ENCODE data around the gene RIPOR3.
A peak's percentile ranks its signal among the peaks of the same experiment; 100 is the strongest.
"Not testable (repeated sequence)": the region's sequence is repeated elsewhere in the genome, so short reads cannot be mapped to it uniquely, and the experiment has no call there.

Gene RIPOR3

DNA sequence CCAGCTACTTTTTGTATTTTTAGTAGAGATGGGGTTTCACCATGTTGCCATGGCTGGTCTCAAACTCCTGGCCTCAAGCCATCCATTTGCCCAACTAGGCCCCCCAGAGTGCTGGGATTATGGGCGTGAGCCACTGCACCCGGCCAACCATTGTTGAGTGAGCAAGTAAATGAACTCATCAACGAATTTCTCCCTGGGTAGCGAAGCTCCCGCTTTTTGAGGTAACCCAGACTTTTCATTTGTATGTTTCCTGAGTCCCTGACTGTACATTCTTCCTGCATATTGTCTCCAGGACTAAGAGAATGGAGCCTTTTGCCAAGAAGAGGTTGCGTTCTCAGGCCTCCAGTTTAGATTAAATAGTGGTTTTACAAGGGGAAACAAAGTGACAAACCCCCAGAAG lies 36.4 kb downstream of the RIPOR3 start:
- no peak for DNase-seq

DNA sequence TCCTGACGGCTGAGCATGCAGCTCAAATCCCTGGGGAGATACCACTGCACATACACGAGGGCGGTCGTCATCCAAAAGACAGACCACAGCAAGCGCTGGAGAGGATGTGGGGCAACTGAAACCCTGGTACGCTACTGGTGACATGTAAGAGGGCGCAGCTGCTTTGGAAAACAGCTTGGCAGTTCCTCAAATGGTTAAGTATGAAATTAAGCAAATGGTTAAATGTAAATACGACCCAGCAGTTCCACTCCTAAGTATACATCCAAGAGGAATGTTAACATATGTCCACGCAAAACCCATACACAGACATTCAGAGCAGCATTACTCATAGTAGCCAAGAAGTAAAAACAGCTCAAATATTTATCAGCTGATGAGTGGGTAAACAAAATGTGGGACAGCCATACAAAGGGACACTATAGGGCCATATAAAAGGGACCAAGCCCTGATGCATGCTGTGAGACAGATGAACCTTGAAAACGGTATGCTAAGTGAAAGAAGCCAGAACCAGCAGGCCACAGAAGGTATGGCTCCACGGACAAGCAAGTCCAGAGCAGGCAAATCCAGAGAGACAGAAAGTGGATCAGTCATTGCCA lies 38.5 kb downstream of the RIPOR3 start:
- peak in 1 of 3 experiments; percentile 24 for DNase-seq

DNA sequence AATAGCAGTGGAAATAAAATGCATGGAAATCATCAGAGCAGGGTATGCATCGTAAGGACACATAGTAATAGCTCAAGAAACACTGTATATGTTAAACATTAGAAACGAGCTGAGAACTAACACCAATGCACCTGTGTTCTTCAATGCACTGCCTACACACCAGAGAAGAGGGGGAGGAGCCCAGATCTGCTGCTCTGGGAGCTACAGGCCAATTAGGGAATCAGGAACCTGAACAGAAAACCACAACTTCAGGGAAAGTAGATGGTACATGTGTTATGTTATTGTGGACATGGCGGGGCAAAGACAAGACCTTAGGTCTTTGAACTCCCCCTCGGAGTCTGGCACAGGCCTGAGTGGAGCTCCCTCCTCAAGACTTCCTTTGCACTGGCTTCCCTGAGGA lies 39.7 kb downstream of the RIPOR3 start:
- no peak for DNase-seq

DNA sequence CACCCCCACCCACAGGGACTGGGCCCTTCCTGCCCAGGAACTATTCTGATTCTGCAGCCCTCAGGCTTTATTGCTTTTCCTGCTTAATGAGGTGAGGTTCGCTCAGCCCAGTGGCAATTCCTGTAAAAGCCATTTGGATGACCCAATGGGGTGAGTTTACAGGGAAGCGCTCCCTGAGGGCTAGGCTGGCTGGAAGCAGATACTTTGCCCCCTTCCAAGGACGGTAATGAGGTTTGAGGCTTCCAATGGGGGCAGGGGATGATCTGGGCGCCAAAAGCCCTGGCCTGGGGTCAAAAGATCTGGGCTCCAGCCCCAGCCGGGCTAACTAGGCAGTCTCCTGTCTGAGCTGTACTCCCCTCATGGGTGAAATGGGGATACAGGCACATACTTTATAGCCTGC lies 41.8 kb downstream of the RIPOR3 start:
- no peak for DNase-seq

DNA sequence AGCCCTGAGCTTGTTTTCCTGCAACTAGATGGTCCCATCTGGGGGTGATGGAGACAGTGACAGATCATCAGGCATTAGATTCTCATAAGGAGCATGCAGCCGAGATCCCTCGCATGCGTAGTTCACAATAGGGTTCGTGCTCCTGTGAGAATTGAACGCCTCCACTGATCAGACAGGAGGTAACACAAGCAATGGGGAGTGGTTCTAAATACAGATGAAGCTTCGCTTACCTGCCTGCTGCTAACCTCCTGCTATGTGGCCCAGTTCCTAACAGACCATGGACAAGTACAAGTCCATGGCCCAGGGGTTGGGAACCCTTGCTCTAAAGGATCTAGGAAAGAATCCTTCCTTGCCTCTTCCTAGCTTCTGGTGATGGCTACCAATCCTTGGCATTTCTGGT lies 42.7 kb downstream of the RIPOR3 start:
- DNase-seq = no peak

DNA sequence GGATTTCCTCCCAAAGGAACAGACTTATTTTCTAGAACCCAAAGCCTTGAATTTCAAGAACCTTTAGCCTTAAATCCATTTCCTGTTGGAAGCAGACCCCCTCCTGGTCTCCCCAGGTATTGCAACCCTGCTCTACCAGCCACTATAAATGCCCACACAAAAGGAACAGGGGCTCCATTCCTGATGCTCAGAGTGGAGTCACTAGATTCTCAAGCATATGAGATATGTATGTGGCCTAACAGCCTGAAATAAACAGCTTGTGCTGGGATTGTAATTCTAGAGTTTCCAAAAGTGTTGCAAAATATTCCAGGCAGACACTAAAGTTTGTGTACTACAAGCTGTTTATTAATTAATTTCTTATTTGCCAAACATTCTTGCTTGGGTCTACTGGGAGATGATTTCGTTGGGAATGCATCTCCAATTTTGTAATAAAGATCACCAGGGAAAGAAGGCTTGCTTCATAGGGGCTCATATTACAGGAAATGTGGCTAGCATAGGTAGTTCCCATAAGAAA lies 44.8 kb downstream of the RIPOR3 start:
- DNase-seq = no peak

DNA sequence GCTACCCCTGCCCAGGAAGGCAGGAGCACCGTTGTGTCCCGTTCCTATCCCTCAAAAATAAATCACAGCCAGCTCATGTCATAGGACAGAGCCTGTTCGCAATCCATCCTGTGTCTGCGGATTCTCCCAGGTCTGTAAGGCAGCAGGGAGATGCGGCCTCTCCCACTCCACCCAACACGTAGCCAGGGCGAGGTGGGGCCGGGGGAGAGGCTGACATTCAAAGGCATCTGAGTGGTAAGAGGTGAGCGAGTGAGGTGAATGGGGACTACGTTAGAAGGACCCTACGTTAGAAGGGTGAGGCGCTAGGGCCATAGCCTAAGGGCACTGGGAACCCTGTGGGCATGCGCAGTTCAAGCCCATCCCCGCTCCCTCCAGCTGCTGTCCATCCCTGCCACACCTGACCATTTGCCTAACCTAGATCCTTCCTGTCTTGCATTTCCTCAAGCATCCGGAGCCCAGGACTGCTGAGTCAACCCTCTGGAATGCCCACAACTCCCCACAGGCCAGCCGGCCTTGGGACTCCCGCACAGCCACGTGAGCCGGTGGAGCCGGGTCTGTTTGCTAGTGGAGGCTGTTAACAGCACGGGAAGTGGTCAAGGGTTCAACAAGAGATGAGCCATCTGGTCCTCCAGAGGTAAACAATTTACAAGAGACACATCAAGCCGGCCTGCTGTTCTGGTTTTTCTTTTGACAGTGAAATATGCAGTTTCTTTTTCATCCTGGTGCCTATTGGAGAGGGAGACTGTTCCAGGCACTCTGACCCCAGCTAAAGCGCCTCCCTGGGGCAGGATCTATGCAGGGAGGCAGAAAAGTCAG lies 45.9 kb downstream of the RIPOR3 start:
- DNase-seq = peak in 1 of 3 experiments; percentile 32

DNA sequence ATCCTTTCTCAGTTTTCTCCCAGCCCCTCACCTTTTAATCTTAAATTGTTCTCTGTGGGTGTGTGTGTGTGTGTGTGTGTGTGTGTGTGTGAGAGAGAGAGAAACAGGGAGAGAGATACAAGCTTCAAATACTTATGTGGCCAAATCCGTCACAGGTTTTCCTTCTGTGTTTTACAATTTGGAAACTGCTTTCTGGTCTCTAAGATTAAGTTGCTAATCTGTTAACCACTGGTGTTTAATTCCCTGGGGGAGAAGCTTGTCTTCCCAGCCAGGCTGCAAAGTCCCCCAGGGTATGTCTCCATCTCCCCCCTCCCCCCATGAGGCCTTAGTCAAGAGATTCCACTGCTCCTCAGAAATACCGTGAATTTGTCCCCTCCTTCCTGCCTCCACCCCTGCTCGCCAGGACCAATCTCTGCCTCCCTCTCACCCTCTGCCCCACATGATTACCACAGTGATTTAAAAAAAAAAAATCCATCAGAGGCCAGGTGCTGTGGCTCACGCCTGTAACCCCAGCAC lies 49.0 kb downstream of the RIPOR3 start:
- DNase-seq = no peak

DNA sequence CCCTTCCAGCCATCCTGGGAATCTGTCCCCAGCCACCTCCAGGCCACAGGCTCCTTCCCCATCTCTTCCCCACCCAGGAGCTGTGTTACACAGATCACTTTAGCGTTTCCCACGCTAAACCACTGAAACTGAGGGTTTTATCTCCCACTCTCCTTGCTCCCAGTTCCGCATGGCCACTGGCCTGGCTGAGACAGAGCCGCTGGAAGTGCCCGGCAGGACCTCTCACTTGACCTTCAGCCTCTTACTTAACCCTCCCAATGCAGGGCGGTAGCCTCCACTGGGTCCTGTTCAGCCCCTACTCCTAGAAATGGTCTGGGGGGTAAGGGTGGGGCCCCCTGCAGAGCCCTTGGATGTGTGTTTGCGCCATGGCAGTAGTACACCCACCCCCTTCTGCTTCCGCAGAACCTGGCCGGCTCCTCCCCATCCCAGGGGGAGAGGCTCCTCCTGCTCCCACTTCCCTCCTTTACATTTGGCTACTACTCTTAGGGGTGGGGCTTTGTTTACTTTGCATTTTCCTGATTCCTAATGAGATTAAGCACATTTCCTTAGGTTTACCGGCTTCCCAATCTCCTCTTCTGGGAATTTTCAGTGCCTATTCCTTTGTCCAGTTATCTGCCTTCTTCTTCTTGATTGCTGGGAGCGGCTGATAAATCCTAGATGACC lies 49.6 kb downstream of the RIPOR3 start:
- not testable (repeated sequence) for DNase-seq

DNA sequence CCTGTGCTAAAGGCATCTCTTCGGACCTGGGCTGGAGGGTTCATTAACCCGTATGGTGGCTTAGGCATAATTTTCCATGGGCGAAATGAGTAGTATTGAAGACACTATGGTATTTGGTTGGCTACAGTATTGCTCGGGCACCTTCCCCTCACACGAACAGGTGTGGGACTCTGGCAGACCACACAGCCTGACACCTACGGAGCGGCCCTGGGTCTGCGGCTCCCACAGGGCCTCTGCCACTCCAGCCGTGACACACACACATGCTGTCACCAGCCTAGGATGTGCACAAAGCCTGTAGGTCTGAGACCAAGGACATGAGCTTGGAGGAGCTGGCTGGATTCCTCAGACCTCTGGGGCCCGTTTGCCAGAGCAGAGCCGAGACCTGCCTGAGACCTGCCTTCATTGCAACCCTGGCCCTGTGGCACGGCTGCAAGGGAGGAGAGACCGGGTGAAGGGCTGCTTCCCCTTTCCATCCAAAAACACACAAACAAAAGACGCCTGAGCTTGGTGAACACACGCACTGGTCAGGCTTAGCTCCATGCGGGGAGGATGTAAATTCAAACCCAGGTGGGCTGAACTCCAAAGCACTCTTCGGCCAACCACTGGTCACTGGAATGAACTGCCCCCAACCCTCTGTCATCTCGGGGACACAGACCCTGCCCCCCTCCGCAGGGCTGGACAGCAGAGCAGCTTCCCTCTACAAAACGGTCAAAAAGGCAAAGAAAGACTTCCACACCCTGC lies 51.2 kb downstream of the RIPOR3 start:
- not testable (repeated sequence) for DNase-seq

DNA sequence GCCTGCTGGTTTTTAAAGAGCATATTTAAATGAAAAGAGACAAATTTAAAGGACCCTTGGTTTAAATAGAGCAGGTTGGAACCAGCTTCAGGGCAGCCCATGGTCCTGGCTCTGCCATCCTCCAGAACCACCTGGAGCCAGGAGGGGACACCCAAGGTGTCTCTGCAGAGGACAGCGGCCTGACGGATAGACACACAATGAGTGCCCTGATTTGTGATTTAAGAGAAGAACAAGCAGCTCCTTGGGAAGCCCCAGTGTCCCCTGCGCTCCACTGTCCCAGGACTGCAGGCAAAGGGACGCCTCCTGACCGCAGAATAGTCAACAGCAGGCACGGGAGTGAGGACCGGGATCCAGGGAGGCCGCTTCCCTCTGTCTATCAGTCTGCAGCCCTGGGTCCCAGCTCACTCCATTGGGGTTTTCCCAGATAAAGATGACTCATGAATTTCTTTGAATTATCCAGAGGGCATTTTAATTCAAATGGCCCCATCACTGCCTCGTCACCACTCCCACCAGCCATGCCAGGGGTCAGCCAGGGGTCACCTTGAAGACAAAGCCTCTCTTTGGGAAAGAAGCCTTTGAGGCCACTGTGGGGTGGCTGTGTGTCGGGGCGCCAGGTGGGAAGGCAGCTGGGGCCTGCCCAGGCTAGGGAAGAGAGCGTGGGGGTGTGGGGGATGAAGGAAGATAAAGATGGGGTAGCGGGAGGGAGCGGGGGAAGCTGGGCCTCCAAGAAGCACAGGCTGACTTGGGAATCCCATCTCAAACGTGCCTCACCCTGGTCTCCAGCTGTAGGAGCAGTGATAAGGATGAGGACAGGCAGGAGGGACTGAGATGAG lies 53.1 kb downstream of the RIPOR3 start:
- DNase-seq = not testable (repeated sequence)

DNA sequence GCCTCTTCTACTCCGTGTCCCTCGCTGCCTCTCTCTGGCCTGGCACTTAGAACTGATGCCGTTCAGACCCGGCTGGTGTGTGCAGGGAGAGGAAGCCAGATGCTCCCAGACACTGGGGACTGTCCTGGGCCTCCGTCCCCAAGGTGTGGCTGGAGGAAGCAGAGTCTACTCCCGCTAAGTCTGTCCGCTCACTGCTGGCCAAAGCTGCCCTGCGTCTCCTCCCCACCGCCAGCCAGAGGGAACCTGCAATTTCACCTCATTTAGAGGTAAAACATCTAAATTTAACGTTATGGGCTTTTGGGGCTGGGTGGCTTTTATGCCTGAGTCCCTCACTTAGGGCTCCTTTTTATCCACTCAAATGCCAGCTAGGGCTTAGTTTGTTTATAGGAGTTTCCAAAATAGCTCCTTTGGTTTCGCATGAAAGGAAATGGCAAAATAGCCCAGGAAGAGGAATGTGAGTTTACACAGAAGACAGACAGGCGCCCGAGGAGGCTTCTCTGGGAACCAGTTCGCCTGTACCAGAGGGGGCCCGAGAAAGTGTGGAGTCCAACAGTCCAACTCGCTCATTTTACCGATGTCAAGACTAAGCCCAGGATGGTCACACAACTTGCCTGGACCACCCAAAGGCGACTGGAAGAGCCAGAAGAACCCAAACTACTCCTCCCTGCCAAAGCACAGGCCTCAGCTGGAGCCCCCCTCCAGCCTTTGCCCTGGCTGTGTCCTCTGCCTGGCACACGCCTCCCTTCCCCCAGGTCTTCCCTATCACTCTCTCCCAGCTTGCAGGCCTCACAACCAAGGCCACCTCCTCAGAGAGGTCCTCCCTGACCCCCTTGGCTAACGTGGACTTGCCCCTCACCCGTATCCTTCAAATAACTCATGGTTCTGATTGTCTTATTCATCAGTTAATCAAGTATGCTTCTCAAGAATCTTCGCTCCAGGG lies 54.5 kb downstream of the RIPOR3 start:
- no peak for DNase-seq

DNA sequence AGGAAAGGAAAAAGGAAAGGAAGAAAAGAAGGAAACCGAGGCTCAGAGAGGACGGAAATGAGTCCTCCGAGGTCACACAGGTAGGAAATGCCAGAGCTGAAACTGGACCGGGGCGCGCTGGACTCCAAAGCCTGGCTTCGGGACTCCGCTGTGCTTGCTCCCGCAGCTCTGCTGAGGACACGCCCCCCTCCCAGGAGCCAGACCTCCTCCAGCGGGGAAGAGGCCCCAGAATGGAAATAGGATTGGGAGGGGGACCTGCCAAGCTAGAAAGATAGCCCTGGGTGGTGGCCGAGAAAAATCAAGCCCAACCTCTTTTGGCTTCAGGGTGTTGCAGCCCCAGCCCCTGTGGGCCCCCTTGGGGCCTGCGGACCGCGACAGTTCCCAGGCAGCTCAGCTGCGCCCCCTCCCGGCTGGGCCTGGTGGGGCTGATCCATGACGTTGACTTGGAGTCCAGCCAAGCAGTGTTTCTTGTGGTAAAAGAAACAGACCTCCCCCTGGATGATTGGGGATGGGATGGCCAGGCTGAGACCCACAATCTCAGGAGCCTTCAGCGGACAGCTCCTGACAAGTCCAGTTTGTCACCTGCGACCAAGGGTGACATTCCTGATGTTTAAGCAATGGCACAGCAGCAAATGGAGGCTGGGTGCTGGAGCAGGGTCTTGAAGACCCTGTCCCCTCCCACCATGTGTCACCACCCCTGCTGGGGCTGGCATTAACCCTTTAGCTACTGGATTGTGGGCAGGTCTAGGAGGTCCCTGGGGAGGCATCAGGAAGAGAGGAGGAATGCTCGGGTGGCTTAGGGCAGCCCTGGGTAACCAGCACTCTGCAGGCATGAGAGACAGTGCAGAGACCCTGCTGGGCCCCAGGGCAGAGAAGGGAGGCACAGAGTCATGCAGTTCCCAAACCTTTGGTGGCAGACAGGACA lies 55.4 kb downstream of the RIPOR3 start:
- peak; percentile 40 to 68 (median 44) for DNase-seq

DNA sequence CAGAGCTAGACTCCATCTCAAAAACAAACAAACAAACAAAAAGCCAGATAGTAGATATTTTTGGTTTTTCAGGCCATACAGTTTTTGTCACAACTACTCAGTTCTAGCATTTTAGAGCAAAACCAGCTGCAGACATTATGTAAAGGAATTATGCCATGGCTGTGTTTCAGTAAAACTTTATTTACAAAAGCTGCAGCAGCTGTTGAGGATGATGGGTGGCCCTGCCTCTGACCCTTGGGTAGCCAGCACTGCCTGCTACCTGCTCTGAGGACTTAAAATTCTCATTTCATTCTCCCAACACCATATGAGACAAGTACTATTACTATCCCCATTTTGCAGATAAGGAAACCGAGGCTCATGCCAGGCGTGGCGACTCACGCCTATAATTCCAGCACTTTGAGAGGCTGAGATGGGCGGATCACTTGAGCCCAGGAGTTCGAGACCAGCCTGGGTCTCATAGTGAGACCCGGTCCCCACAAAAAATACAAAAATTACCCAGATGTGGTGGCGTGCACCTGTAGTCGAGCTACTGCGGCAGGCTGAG lies 56.3 kb downstream of the RIPOR3 start:
- no peak for DNase-seq

DNA sequence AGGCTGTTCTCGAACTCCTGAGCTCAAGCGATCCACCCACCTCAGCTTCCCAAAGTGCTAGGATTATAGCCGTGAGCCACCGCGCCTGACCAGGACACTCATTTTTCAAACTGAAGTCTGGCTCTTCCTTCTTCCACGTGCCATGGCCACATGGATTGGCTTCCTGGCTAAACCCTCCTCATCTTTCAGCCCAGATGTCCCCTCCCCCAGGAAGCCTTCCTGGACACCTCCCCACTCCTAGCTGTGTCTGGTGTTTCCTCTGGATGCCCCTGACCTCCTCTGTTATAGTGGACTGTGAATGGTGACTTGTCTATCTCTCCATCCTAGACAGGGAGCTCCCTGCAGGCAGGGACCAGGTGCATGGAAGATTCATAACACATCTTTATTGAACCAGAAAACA lies 57.2 kb downstream of the RIPOR3 start:
- DNase-seq = no peak

DNA sequence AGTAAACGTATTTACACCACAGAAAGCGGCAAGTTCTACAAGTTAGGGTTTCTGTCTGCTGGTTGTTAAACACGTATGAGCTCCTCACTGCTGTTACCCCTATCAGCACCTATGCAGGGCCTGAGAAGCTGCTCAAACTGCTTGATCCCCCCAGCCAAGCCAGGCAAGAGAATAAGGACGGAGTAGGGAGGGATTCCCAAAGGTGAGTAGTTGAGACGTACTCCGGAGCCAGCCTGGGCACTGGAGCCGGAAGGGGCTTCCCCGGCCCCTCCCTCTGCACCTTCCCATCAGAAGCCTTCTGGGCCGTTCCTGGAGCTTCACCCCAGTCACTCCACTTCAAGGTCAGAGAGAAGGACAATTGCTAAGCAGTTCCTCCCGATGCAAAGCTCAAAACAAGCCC lies 58.0 kb downstream of the RIPOR3 start:
- DNase-seq = no peak

DNA sequence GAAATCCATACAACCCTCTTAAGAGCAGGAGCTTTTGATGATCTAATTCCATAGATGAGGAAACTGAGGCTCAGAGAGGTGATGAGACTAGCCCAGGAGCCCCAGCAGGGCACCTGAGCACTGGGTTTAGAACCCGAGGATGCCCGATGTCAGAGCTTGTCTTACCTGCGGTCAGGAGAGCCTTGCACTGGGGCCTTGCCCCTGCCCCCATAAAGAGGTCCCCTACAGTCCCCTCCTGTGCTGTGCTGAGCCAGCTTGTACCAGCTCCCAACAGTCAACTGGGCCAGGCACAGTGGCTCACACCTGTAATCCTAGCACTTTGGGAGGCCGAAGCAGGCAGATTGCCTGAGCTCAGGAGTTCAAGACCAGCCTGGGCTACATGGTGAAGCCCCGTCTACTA lies 58.6 kb downstream of the RIPOR3 start:
- DNase-seq = no peak

DNA sequence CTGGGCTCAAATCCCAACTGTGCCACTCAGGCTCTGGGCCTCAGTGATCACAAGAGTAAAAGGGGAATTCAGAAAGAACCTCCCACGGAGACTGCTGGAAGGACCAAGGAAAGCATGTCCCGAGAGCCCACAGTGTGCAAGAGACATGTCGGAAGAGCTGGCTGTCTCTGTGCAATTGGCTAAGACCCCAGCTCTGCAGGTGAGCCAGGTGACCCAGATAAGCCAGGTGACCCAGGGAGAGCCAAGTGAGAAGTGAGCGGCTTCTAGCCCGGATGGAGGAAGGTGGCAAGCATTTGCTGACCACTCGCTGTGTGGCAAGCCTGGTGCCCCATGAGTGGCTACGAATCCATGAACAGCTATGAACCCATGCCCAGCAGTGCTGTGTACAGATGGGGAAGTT lies 59.1 kb downstream of the RIPOR3 start:
- no peak for DNase-seq

DNA sequence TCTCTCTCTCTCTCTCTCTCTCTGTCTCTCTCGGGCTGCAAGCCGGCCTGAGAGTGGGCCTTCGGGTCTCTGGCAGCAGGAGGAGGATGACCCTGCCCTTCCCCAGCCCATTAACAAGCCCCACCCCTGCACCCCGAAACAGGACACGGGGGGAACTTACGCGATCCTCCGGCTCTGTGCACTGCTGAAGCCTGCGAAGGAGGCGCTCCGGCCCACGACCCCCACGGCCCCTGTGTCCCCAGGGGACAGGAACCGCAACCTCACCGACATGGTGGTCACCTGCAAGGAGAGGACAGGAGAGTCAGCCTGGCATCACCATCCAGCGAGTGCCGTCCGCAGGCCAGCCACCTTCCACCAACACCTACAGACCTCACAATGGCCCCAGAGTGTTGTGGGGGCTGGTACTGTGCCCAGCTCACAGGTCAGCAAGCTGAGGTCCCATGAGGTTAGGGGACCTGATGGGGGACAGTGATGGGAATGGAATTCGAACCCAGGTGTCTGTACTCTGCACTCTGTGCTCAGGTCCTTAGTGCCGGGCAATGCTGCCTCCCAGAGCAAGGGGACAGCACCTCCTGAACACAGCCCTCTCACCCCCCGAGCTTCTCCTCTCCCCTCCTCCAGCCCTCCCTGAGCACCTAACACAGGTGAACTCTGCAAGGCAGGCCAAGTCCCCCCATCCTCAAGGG lies 60.6 kb downstream of the RIPOR3 start:
- no peak for DNase-seq

All from NCI-H1417 (cell line).